GM23338 (cell line): ENCODE results near the gene CCDC27. TPM values are rescaled to one million over a fixed set of nuclear protein-coding genes. Genes with fewer than 3 reads are reported as not detected.
A peak's percentile ranks its signal among the peaks of the same experiment; 100 is the strongest.

Experiments used
- ATAC-seq: fragments of 200-7000 bp; cut with Tn5 transposase; 3 replicates; pipeline ENCODE4 v1.9.1; 2020
- DNase-seq: peaks from one replicate; pipeline ENCODE4 v3.0.0-alpha.2; 2015; ENCODE audit warnings: low spot score
- H2AFZ ChIP-seq: fragments of 200-600 bp; sonication (generic); 2 replicates; pipeline ENCODE4 v1.8.0; 2016; ENCODE audit warnings: antibody characterized with exemption, mild to moderate bottlenecking, moderate library complexity
- H3F3A ChIP-seq: fragments of 200-600 bp; sonication (generic); replicated peaks from 2 replicates; pipeline ENCODE4 v1.8.0; 2017; ENCODE audit warnings: antibody characterized with exemption, mixed run types, low read depth
- H3K27ac ChIP-seq: fragments of 200-600 bp; sonication (generic); 2 replicates; pipeline ENCODE4 v1.6.1; 2016; ENCODE audit warnings: low read depth
- H3K27me3 ChIP-seq: fragments of 200-600 bp; sonication (generic); 2 replicates; pipeline ENCODE4 v1.8.0; 2016; ENCODE audit warnings: mild to moderate bottlenecking, mixed run types, moderate library complexity; ENCODE audit not compliant: insufficient read depth
- H3K36me3 ChIP-seq: fragments of 200-600 bp; sonication (generic); 2 replicates; pipeline ENCODE4 v1.8.0; 2016; ENCODE audit warnings: mild to moderate bottlenecking; ENCODE audit not compliant: insufficient read depth
- H3K4me1 ChIP-seq: fragments of 200-600 bp; sonication (generic); 2 replicates; pipeline ENCODE4 v1.8.0; 2016; ENCODE audit warnings: mild to moderate bottlenecking, moderate library complexity; ENCODE audit not compliant: insufficient read depth
- H3K4me2 ChIP-seq: fragments of 200-600 bp; sonication (generic); 2 replicates; pipeline ENCODE4 v1.7.1; 2017; ENCODE audit warnings: mixed run types
- H3K4me3 ChIP-seq: fragments of 200-600 bp; sonication (generic); 2 replicates; pipeline ENCODE4 v1.6.1; 2016; ENCODE audit warnings: mixed run types
- H3K79me2 ChIP-seq: fragments of 200-600 bp; sonication (generic); replicated peaks from 2 replicates; pipeline ENCODE4 v1.8.0; 2017; ENCODE audit warnings: mild to moderate bottlenecking; ENCODE audit not compliant: insufficient read depth
- H3K9me2 ChIP-seq: fragments of 200-600 bp; sonication (generic); 2 replicates; pipeline ENCODE4 v1.8.0; 2017; ENCODE audit not compliant: insufficient read depth
- H4K20me1 ChIP-seq: fragments of 200-600 bp; sonication (generic); replicated peaks from 2 replicates; pipeline ENCODE4 v1.8.0; 2017; ENCODE audit warnings: mild to moderate bottlenecking; ENCODE audit not compliant: insufficient read depth
- H3K27ac Mint-ChIP-seq: 2 replicates; pipeline ENCODE4 v1.8.0; 2020; ENCODE audit warnings: inconsistent platforms, mild to moderate bottlenecking, moderate library complexity, mixed read lengths
- H3K27me3 Mint-ChIP-seq: 3 replicates; pipeline ENCODE4 v1.8.0; 2022; ENCODE audit warnings: low read depth, mild to moderate bottlenecking, moderate library complexity, mixed read lengths, inconsistent platforms; ENCODE audit not compliant: insufficient read depth, poor library complexity
- H3K36me3 Mint-ChIP-seq: 3 replicates; pipeline ENCODE4 v1.8.0; 2021; ENCODE audit warnings: low read depth, mild to moderate bottlenecking, inconsistent platforms, moderate library complexity, mixed read lengths
- H3K4me1 Mint-ChIP-seq: 3 replicates; pipeline ENCODE4 v1.8.0; 2020; ENCODE audit warnings: mild to moderate bottlenecking, inconsistent platforms, mixed read lengths
- H3K4me3 Mint-ChIP-seq: 3 replicates; pipeline ENCODE4 v1.8.0; 2021; ENCODE audit warnings: moderate library complexity, mild to moderate bottlenecking, inconsistent platforms, mixed read lengths
- H3K9me3 Mint-ChIP-seq: 3 replicates; pipeline ENCODE4 v1.8.0; 2020; ENCODE audit warnings: moderate library complexity, mild to moderate bottlenecking, inconsistent platforms, mixed read lengths
- CREB1 ChIP-seq: fragments of 250-450 bp; sonication (Bioruptor Pico); IDR thresholded peaks from 2 replicates; pipeline ENCODE4 v1.5.0; 2020; ENCODE audit warnings: low read depth, mild to moderate bottlenecking, moderate library complexity
- JUNB ChIP-seq: IDR thresholded peaks from one replicate; pipeline ENCODE4 v1.6.1; 2016; ENCODE audit warnings: antibody characterized with exemption; ENCODE audit not compliant: unreplicated experiment
- POLR2AphosphoS5 ChIP-seq: IDR thresholded peaks from 2 replicates; pipeline ENCODE4 v1.6.1; 2016; ENCODE audit warnings: antibody characterized with exemption, low read depth
- polyA plus RNA-seq: library from polyadenylated mRNA; unstranded; fragments of >200 nt; fragmentation: Nextera tagmentation; extraction: Ambion mirVana; gene quantifications from 2 replicates; pipeline ENCODE4 v1.2.1, GENCODE V29; 2016
- total RNA-seq: library from RNA; depleted of rRNA; stranded (reverse); fragments of >200 nt; shearing (Covaris generic); gene quantifications from 2 replicates; pipeline ENCODE4 v1.2.3, GENCODE V29; 2014
- TF ChIP-seq, protein P1 (sequence below): IDR thresholded peaks from one replicate; pipeline ENCODE4 v1.6.1; 2018; ENCODE audit warnings: antibody characterized with exemption; ENCODE audit not compliant: unreplicated experiment

Gene CCDC27
- total and polyA plus RNA-seq, 2 experiments from 2014 or later, result 0.18 to 0.45 TPM

- Mint-ChIP-seq H3K4me1 (peaks cover 19% of the 10 kb centered on the region), H3K4me3 (peak overlapping the region; percentile 69), H3K36me3 (peaks cover 5% of the 10 kb centered on the region; the same call in 1 of the 3 replicates), H3K9me3 (peaks cover 7% of the 10 kb centered on the region), H3K27me3 (peaks cover 12% of the 10 kb centered on the region), H3K27ac (no peak overlapping the region)
- ATAC-seq, result peak; percentile 66
- H2AFZ ChIP-seq, result peak overlapping the region; percentile 87
- no peak for TF ChIP-seq JUNB
- peak; percentile 59 for TF ChIP-seq POLR2AphosphoS5
- peak overlapping the region; percentile 88 for H3K4me2 ChIP-seq
- H4K20me1 ChIP-seq, result no peaks in the 10 kb centered on the region
- DNase-seq, result peak; percentile 96
- H3F3A ChIP-seq, result peaks cover 6% of the 10 kb centered on the region; the same call in 1 of the 2 replicates
- H3K4me1 ChIP-seq, result peaks cover 13% of the 10 kb centered on the region; the same call in 1 of the 2 replicates
- no peaks in the 10 kb centered on the region for H3K9me2 ChIP-seq
- H3K4me3 ChIP-seq, result peak overlapping the region; percentile 64
- H3K27ac ChIP-seq, result no peak overlapping the region
- H3K27me3 ChIP-seq, result no peaks in the 10 kb centered on the region
- H3K79me2 ChIP-seq, result no peaks in the 10 kb centered on the region
- H3K36me3 ChIP-seq, result no peaks in the 10 kb centered on the region
These were observed 19.9 kb downstream of the CCDC27 start for GRCh38 chr1:3772027-3772714.

DNA sequence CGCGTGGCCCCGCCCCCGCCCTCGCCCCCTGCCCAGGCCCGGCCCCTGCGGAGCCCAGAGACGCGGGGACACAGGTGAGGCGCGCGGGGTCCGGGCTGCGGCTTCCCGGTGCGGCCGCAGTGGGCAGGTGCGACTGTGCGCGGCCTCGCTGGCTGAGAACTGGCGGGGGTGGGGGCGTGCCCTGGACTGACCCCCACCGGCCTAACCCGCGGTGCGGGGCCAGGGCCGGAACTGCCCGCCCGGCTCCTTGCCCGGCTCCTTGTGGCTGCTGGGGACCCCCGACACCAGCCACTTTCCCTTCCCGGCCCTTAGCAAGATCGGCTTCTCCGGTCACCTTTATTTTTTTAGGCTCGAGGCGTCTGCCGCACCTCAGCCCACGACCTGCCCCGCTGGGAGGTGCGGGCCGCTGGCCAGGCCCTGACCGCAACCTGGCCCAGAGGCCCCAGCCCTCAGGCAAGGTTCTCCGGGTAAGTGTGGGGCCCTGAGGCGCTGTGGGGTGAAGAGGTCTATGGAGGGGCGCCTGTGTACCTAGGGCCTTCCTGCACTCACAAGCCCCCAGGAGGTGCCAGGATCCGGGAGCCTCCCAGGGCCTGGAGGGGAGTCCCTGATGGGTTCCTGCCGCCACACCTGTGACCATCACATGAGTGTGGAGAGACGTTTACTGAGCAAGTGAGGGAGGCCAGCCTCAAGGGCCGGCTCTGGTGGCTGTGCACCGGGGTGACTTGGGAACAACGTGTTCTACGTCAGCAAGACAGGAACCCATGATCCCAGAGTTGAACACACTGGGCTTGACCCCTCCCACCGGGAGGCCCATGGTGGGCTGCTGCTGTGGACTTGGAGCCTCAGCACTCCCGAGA lies 20.7 kb downstream of the CCDC27 start, which contains the start of gene SMIM1:
TSS of gene SMIM1 (plus strand) at position 35 of the 857 bp plus-strand sequence. CDS start 2,625 bp downstream, outside the sequence.
- no peaks in the 10 kb centered on the region for H3K9me2 ChIP-seq
- peak; percentile 2 for ATAC-seq
- H3K4me3 ChIP-seq, result peak within 1 kb of the TSS; percentile 64
- no peaks in the 10 kb centered on the region for H3K36me3 ChIP-seq
- Mint-ChIP-seq H3K4me3 (peak within 1 kb of the TSS; percentile 69), H3K27me3 (peaks cover 9% of the 10 kb centered on the region), H3K27ac (no peak within 1 kb of the TSS), H3K36me3 (no peaks in the 10 kb centered on the region), H3K9me3 (no peaks in the 10 kb centered on the region; the same call in 2 of the 3 replicates), H3K4me1 (peaks cover 19% of the 10 kb centered on the region)
- H3K4me2 ChIP-seq, result peak within 1 kb of the TSS; percentile 90
- H3K27ac ChIP-seq, result no peak within 1 kb of the TSS
- no peaks in the 10 kb centered on the region for H4K20me1 ChIP-seq
- H3F3A ChIP-seq, result peaks cover 6% of the 10 kb centered on the region; the same call in 1 of the 2 replicates
- TF ChIP-seq, protein P1, sequence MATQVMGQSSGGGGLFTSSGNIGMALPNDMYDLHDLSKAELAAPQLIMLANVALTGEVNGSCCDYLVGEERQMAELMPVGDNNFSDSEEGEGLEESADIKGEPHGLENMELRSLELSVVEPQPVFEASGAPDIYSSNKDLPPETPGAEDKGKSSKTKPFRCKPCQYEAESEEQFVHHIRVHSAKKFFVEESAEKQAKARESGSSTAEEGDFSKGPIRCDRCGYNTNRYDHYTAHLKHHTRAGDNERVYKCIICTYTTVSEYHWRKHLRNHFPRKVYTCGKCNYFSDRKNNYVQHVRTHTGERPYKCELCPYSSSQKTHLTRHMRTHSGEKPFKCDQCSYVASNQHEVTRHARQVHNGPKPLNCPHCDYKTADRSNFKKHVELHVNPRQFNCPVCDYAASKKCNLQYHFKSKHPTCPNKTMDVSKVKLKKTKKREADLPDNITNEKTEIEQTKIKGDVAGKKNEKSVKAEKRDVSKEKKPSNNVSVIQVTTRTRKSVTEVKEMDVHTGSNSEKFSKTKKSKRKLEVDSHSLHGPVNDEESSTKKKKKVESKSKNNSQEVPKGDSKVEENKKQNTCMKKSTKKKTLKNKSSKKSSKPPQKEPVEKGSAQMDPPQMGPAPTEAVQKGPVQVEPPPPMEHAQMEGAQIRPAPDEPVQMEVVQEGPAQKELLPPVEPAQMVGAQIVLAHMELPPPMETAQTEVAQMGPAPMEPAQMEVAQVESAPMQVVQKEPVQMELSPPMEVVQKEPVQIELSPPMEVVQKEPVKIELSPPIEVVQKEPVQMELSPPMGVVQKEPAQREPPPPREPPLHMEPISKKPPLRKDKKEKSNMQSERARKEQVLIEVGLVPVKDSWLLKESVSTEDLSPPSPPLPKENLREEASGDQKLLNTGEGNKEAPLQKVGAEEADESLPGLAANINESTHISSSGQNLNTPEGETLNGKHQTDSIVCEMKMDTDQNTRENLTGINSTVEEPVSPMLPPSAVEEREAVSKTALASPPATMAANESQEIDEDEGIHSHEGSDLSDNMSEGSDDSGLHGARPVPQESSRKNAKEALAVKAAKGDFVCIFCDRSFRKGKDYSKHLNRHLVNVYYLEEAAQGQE, result no peak
- TF ChIP-seq CREB1 (CRISPR knock-in tag) (no peak), POLR2AphosphoS5 (peak; percentile 52)
- no peaks in the 10 kb centered on the region for H3K27me3 ChIP-seq
- no peak for DNase-seq
- H3K4me1 ChIP-seq, result peaks cover 13% of the 10 kb centered on the region; the same call in 1 of the 2 replicates
- H3K79me2 ChIP-seq, result no peaks in the 10 kb centered on the region
- H2AFZ ChIP-seq, result peak within 1 kb of the TSS; percentile 87
